ENCODE data around the gene THSD7A. TPM values are rescaled to one million over a fixed set of nuclear protein-coding genes. Genes with fewer than 3 reads are reported as not detected.

The THSD7A gene
- total and polyA plus RNA-seq, 2 of the 13 experiments (the other 11 are each of a cell fraction or from before 2014, with no cell fraction given), result 0.01 to 0.07 TPM

- no peaks in the 10 kb centered on the region for H3K79me2 ChIP-seq (ENCODE audit: insufficient read depth, low read length)
Measured at GRCh38 chr7:11345621-11346020, 486.4 kb downstream of the THSD7A start.

More at GRCh38 chr7:11345621-11346020, 486.4 kb downstream of the THSD7A start:
- Histone ChIP-seq H3K9ac (ENCODE audit: insufficient read depth, low read depth, low read length) (no peak overlapping the region), H3K4me2 (ENCODE audit: low read depth, low read length) (no peak overlapping the region), H3K4me3 (replicated peaks in 1 of 3; ENCODE audit: insufficient read depth in 1 of 3, low read depth in 2 of 3, low read length in 3 of 3) (no peak overlapping the region), H3K4me1 (ENCODE audit: insufficient read depth, low read length) (0 out of 2 replicates have a peak, but pooled peaks cover 7% of the 10 kb centered on the region), H3K36me3 (replicated peaks in 1 of 2; ENCODE audit: control insufficient read depth in 1 of 2, insufficient read depth in 2 of 2, low read length in 2 of 2) (no peaks in the 10 kb centered on the region), H3K27me3 (ENCODE audit: control insufficient read depth in 1 of 2, insufficient read depth in 2 of 2, low read length in 2 of 2) (no peaks in the 10 kb centered on the region; a peak in 1 of 5 replicates), H2AFZ (ENCODE audit: low read length) (no peak overlapping the region), H3K27ac (ENCODE audit: extremely low read length, insufficient read depth, low read length) (no peak overlapping the region), H4K20me1 (ENCODE audit: insufficient read depth, low read length) (no peaks in the 10 kb centered on the region), H3K9me3 (ENCODE audit: low read length) (no peaks in the 10 kb centered on the region)
- in situ Hi-C loops (cut with HindIII; ENCODE audit: extremely low pct_ligation_motif_present, low pct_unique_long_range_greater_than_20kb) (no loop called here), intact Hi-C loops (cut with micrococcal nuclease; ENCODE audit: unreplicated experiment) (no loop called here)
- ATAC-seq (no peak), FAIRE-seq (no peak), DNase-seq (ENCODE audit: low spot score) (no peak)
- WGBS (ENCODE audit: low lambda C conversion rate), result 0% methylated on average over 2 of the region's 2 CpGs
- CTCF ChIA-PET (ENCODE audit: low intra/inter-chr PET ratio, low total read pairs), result no interaction called here
- POLR2A ChIA-PET, result no interaction called here
- no TSS peak for BruUV-seq (replicated peaks)
- TF ChIP-seq ZNF317 (CRISPR knock-in tag; IDR thresholded peaks at IDR 0.05) (no peak), TCF7L2 (IDR thresholded peaks at IDR 0.05; ENCODE audit: low read depth, low read length) (no peak), ZNF282 (IDR thresholded peaks at IDR 0.05; ENCODE audit: partially characterized antibody) (no peak), RARG (CRISPR knock-in tag; IDR thresholded peaks at IDR 0.05; ENCODE audit: low read depth) (no peak), ZNF335 (CRISPR knock-in tag; IDR thresholded peaks at IDR 0.05) (no peak), KAT8 (CRISPR knock-in tag; IDR thresholded peaks at IDR 0.05) (no peak), ZNF407 (CRISPR knock-in tag; IDR thresholded peaks at IDR 0.05; ENCODE audit: not compliant biosample characterization) (no peak), ZBTB3 (CRISPR knock-in tag; IDR thresholded peaks at IDR 0.05; ENCODE audit: borderline replicate concordance, low read depth) (no peak), TEAD2 (CRISPR knock-in tag; IDR thresholded peaks at IDR 0.05) (no peak), GTF2F1 (IDR thresholded peaks at IDR 0.05; ENCODE audit: low read length) (no peak), BHLHE40 (IDR thresholded peaks at IDR 0.05; ENCODE audit: low read length) (no peak), ZNF772 (CRISPR knock-in tag; IDR thresholded peaks at IDR 0.05) (no peak), FIP1L1 (IDR thresholded peaks at IDR 0.05; ENCODE audit: borderline replicate concordance, insufficient read depth, low read depth, low read length) (no peak), ZNF34 (CRISPR knock-in tag; IDR thresholded peaks at IDR 0.05; ENCODE audit: borderline replicate concordance) (no peak), PHF20 (CRISPR knock-in tag; IDR thresholded peaks at IDR 0.05) (no peak)
